HL-60/S4 treated with phorbol 12-myristate 13-acetate at 8.2 ng/mL for 4 days and 3 days (cell line): Measurements from ENCODE around the gene AAR2.

Experiments used
- in situ Hi-C: fragments of 300-500 bp; cut with MboI; formaldehyde crosslinking; loops from 2 replicates; pipeline ENCODE4 v1.15.0; 2022; ENCODE audit warnings: low sequenced_read_pairs

AAR2 gene

GRCh38 chr20:36275011-36275410, 38.7 kb downstream of the AAR2 start:
- in situ Hi-C loops: no loop called here

- in situ Hi-C loops: no loop called here
These were observed 39.3 kb downstream of the AAR2 start for GRCh38 chr20:36275441-36276189.

GRCh38 chr20:36277546-36277945, 41.3 kb downstream of the AAR2 start:
- in situ Hi-C loops: no loop called here

- in situ Hi-C loops: no loop called here
These were observed 43.1 kb downstream of the AAR2 start for GRCh38 chr20:36279362-36279761.

GRCh38 chr20:36279776-36280175, 43.5 kb downstream of the AAR2 start:
- in situ Hi-C loops: no loop called here

GRCh38 chr20:36281785-36282380, 45.6 kb downstream of the AAR2 start:
- in situ Hi-C loops: no loop called here

GRCh38 chr20:36284751-36285150, 48.5 kb downstream of the AAR2 start:
- in situ Hi-C loops: no loop called here

GRCh38 chr20:36285746-36286447, 49.6 kb downstream of the AAR2 start:
- in situ Hi-C loops: no loop called here

GRCh38 chr20:36297656-36298055, 61.4 kb downstream of the AAR2 start:
- in situ Hi-C loops: no loop called here

- in situ Hi-C loops: no loop called here
These were observed 61.8 kb downstream of the AAR2 start for GRCh38 chr20:36298061-36298460.

- in situ Hi-C loops: no loop called here
These were observed 62.6 kb downstream of the AAR2 start for GRCh38 chr20:36298795-36299339.

- in situ Hi-C loops: no loop called here
These were observed 63.2 kb downstream of the AAR2 start for GRCh38 chr20:36299459-36299858.

- in situ Hi-C loops: no loop called here
These were observed 65.3 kb downstream of the AAR2 start for GRCh38 chr20:36301359-36302119.

- in situ Hi-C loops: no loop called here
These were observed 66.8 kb downstream of the AAR2 start for GRCh38 chr20:36303020-36303595.

- in situ Hi-C loops: no loop called here
These were observed 67.6 kb downstream of the AAR2 start for GRCh38 chr20:36303831-36304230.

GRCh38 chr20:36304786-36305495, 68.7 kb downstream of the AAR2 start:
- in situ Hi-C loops: no loop called here

GRCh38 chr20:36305602-36306551, 69.6 kb downstream of the AAR2 start, which contains the start of gene DLGAP4:
Gene DLGAP4, plus strand, starts transcription at chr20:36306339. Its CDS starts 125,379 bp downstream, at chr20:36431718.
- in situ Hi-C loops: no loop called here
